NCI-H1694 (cell line): ENCODE results near the gene GRPR.

Experiments
- DNase-seq: peaks from one replicate; lab custom pipeline; 2025; lab: John Stamatoyannopoulos, UW

The GRPR gene

GRCh38 chrX:16123222-16123786, at the start of gene GRPR:
Gene GRPR (plus strand): TSS chrX:16123565. CDS start chrX:16123954, 389 bp downstream.
- DNase-seq, result peak; percentile 39

GRCh38 chrX:16075087-16075486, 48.3 kb upstream of the GRPR start:
- DNase-seq, result no peak

DNA sequence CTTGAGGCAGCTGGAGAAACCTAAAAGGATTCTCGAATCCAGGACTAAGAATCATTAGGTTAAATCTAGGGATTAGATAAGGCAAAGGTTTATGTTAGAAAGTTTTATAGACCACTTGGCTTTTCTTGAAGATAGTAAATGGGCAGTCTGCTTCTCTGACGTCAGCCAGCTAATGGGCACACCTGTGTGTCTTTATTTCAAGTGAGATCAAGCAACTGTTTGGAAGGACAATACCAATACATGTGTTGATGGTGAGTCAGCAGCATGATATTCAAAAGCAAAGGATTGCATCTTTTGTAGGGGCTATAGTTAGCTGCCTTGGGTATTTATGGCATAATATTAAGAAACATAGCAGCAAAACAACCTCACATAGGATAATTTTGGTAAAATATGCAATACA, 46.5 kb upstream of the GRPR start:
- no peak for DNase-seq

DNA sequence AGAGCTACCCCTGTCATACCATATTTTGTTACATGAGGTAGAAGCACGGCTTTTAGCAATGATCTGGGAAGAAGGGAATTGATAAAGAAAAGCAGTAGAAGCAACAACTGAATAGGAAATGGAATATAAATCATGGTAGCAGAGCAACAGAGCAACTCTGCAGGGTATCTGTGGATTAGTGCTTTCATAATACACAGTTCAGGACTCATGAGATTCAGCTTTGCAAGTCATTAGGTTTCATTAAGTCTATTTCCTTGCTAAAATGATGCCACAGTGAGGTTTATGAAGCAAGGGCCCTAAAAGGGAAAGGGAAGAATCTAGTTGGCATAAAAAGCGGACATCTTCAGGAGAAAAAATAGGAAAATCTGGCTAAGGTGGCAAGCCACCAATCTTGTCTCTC, 45.6 kb upstream of the GRPR start:
- no peak for DNase-seq

GRCh38 chrX:16081357-16081756, 42.0 kb upstream of the GRPR start:
- no peak for DNase-seq

DNA sequence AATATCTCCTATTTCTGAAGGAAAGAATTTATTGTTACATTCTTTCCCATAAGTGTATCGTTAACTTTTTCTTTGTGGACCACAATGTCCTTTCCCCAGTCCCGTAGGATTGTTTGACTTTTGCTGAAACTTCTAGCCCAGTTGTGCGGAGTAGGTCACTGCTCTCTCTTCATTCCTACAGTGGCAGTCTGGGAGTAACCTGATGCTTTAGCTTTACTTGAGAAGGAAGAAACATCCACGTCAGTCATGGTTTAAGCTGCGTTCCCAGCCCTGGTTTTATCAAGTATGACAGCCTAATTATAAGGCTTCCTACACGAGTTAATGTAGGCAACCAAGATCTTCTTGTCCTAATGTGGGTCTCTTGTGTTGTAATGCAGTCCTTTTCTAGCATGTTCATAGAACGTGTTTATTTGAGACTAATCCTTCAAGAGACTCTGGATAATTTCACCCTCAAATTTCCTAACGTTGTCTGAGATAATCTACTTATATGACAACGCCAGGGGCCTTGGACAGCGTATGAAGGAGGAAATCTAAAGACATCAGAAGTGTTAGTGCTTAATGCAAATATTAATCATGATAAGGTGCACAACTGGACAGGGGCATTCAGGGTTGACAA, 40.8 kb upstream of the GRPR start:
- no peak for DNase-seq

DNA sequence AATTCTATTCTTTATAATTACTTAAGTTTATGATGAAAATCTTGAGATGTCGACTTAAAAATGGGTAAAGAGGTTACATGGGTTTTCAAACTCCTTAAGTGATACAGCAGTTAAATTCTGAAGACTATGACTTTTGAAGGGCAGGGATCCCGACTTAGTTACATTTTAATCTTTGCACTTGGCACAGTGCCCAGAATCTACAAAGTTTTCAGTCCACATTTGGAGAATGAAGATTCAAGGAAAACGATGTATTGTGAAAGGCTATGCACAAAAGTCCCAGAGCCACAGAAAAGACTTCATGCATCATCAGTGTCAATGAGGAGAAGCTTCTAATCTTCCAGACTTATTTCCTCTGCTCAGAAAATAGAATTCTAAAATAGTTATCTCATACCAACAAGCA, 36.3 kb upstream of the GRPR start:
- DNase-seq, result no peak

- DNase-seq, result no peak
These were observed 34.3 kb upstream of the GRPR start for GRCh38 chrX:16089086-16089485.

GRCh38 chrX:16096141-16096540, 27.2 kb upstream of the GRPR start:
- DNase-seq, result no peak

- no peak for DNase-seq
These were observed 22.7 kb upstream of the GRPR start for GRCh38 chrX:16100673-16101072.

DNA sequence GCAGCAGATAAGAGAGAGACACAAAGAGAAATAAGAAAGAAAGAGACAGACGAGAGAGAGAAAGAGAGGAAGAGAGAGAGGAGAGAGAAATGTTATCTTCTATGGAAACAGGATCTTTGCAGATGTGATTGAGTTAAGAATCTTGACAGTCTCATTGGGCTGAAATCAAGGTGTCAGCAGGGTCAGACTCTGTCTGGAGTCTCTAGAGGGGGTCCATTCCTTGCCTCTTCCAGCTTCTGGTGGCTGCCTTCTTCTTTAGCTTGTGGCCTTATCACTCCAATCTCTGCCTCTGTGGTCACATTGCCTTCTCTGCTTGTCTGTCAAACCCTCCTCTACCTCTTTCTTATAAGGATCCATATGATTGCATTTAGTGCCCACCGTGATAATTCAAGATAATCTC, 21.8 kb upstream of the GRPR start:
- DNase-seq, result no peak

DNA sequence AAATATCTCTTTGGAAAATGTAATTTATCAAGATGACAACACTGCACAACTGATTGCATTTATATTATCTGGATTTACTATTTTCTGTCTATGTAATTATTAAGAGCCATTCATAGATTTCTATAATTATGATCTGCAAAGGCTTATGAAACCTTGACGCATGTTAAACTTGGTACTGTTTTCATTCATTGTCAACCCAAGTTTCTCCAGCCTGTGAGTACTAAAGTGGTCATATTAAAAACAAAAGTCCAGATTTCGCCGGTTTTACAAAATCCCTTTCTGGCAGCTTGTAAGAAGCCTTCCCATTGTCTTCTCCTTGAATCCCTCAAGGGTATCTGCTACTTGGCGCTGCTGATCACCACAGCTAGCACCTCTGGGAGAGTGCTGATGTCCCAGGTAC, 19.7 kb upstream of the GRPR start:
- DNase-seq, result no peak

DNA sequence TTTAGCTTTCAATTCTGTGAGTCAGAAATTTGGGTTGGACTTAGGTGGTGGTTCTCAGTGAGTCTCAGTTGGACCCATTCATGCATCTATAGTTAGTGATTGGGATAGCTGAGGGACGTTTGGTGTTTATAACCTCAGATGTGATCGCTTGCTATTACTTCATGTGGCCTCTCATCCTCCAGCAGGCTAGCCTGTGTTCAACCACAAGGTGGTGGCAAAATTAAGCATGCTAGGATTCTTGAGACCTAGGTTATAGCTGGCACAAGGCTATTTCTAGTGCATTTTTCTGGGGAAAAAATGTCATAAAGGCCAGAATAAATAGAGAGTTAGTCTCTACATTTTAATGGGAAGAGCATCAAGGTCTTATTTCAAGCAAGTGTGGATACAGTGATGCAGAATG, 10.9 kb upstream of the GRPR start:
- DNase-seq, result no peak

DNA sequence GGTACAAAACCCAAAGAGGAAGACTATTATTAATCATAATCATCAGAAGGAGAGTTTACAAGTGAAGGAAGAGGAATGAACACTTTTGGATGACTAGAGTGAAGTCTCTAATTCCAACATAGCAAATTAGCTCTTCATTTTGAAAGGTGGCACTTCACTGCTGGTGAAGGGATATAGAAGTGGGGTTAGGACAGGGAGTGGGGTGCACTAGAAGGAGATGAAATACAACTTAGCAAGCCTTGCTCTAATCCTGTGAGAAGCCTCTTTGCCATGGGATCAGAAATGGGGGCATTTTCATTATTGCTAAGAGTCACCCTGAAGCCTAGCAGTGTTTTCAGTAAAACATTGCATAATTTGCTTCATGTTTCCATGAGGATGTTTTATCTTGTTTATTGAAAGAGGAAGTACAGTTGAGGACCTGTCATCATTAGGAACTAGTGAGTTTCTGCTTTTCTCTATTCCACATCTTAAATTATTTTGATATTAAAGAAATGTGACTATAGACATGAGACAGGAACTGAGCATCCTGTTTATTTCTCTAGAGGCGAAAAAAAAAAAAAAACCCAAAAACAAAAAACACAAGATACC, 9.3 kb upstream of the GRPR start:
- no peak for DNase-seq

- no peak for DNase-seq
These were observed 8.8 kb upstream of the GRPR start for GRCh38 chrX:16114611-16115010.

DNA sequence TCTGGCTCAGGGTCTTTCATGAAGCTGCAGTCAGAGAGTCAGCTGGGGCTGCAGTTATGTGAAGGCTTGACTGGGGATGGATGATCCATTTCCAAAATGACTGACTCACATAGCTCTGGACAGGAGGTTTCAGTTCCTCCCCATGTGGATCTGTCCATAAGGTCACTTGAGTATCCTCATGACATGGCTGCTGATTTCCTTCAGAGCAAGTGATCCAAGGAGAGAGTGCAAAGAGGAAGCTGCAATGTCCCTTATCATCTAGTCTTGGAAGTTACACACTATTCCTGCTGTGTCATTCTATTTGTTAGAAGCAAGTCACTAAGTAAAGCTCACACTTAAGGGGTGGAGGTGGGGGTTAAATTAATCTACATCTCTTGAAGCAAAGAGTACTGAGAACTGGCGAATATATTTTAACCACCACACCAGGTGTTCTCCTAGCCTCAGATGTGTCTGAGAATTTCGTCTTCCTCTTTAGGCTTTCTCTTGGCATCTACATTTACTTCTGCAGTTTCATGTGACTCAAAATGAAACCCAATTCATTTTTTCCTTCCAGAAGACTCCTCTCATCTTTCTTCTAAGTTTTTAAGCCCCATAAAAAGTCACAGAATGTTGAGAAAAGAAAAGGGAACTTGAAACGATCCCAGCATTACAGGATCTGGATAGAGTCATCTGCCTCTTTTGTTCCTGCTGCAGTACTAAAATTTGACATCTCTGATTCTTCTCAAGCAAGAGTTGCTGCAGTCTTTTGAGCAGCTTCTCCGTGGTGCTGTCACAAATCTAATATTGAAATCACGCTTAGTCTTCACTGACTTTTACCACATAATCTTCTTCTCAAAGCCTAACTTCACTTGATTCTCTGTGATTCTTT, 3.8 kb upstream of the GRPR start:
- no peak for DNase-seq

DNA sequence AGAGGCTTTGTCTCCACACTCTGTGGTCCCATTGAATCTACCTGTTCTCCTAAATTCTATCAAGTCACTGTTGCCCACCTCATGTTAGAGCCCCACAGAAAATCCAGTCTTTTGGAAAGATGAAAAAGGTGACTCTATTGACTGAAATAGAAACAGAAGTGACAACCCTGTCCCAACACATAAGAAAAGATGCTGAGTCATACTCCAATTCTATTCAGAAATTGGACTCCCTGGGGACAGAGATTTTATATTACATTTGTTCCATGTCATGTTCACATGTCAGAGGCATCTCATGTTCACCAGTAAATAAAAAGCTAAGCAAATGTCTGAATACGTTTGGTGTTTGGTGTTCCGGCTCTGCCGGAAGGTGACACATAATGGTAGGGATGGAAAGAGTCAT, 2.9 kb upstream of the GRPR start:
- DNase-seq, result no peak

- DNase-seq, result no peak
These were observed 836 bp downstream of the GRPR start for GRCh38 chrX:16124201-16124600.

DNA sequence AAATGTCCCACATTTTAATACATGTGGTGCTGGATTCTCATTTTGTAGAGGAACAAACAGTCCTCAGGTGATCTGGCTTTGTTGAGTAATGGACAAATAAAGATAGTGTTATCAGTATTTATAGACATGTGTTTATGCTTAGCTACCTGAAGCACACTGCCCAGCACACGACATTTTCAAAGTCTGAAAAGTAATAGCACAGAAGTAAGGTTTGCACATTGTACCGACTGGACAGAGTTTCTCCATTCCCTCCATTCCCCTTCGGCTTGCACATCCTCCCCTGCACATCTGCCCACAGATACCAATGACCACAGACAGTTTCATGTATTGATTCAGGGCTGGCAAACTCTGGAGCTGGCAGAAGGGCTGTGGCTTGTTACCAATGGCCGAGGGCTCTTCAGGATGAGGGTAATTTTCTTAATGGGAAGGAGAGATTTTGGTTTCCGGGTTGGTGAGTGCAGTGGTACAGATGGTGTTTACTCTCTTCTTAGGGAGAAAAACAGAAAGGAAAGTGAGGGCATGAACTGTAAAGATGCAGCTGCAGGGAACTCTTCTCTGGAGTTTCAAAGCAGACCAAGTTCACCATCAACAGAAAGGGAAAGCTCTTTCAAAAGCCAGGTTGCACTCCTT, 2.3 kb downstream of the GRPR start:
- DNase-seq, result no peak

DNA sequence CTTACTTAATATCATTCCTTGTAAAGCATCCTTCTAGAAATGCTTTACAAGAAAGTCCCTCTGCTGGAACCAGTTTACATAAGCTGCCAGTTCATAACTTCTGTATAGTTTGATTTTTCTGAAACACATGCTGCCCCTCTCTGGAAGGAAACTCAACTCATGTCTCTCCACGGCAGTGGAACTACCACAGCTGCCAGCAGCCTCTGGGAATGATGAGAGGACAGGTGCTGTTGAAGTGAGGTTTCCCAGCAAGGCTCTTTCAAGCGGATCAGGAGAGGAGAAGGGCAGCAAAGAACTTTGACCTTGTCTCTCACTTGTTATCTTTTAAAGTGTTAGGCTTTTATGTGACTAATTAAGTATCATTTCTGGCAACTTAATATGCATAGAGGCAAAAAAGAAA, 7.3 kb downstream of the GRPR start:
- no peak for DNase-seq

- no peak for DNase-seq
These were observed 11.6 kb downstream of the GRPR start for GRCh38 chrX:16134936-16135335.

DNA sequence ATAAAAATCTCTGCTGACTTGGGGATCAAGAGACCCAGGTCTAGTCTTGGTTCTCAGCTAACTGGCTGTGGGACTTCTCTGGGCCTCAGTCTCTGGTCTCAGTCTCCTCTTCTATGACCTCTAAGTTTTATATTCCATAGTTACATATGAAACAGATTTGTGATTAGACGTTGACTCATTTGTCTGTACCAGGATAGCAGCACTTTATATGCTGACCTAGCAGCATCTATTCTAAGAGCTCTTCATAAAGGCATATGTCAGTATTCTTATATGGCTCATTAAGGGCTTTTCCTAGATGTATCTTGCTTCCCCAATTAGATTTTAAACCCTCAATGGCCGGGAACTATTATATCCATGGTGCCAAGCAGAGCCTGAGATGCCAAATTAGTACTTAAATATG, 12.7 kb downstream of the GRPR start:
- DNase-seq, result no peak
